ENCODE measurements around the gene KRTAP5-4.

Gene KRTAP5-4

GRCh38 chr11:1645357-1645821 lies 23.5 kb upstream of the KRTAP5-4 start:
- TF ChIP-seq REST (IDR thresholded peaks at IDR 0.05; ENCODE audit: insufficient read depth in 1 of 2, low read depth in 2 of 2, low read length in 2 of 2), result no peak
- TF ChIP-seq FOXP2 (optimal IDR thresholded peaks at IDR 0.05; ENCODE audit: borderline replicate concordance, extremely low read depth, extremely low read length, insufficient read depth), result no peak
- no peak for TF ChIP-seq TAF1 (IDR thresholded peaks at IDR 0.05; ENCODE audit: borderline replicate concordance, insufficient read depth, low read length)
- no peak for TF ChIP-seq POLR2AphosphoS5 (IDR thresholded peaks at IDR 0.05; ENCODE audit: low read depth, low read length)
- TF ChIP-seq SIN3A (IDR thresholded peaks at IDR 0.05; ENCODE audit: borderline replicate concordance, insufficient read depth, low read length), result no peak

GRCh38 chr11:1644601-1645356 lies 22.8 kb upstream of the KRTAP5-4 start:
- TF ChIP-seq FOXP2 (optimal IDR thresholded peaks at IDR 0.05; ENCODE audit: borderline replicate concordance, extremely low read depth, extremely low read length, insufficient read depth), result no peak
- TF ChIP-seq POLR2AphosphoS5 (IDR thresholded peaks at IDR 0.05; ENCODE audit: low read depth, low read length), result no peak
- TF ChIP-seq TAF1 (IDR thresholded peaks at IDR 0.05; ENCODE audit: borderline replicate concordance, insufficient read depth, low read length), result no peak
- no peak for TF ChIP-seq SIN3A (IDR thresholded peaks at IDR 0.05; ENCODE audit: borderline replicate concordance, insufficient read depth, low read length)
- TF ChIP-seq REST (IDR thresholded peaks at IDR 0.05; ENCODE audit: insufficient read depth in 1 of 2, low read depth in 2 of 2, low read length in 2 of 2), result no peak

- TF ChIP-seq REST (IDR thresholded peaks at IDR 0.05; ENCODE audit: insufficient read depth in 1 of 2, low read depth in 2 of 2, low read length in 2 of 2) (no peak), POLR2AphosphoS5 (IDR thresholded peaks at IDR 0.05; ENCODE audit: low read depth, low read length) (no peak), TAF1 (IDR thresholded peaks at IDR 0.05; ENCODE audit: borderline replicate concordance, insufficient read depth, low read length) (no peak), SIN3A (IDR thresholded peaks at IDR 0.05; ENCODE audit: borderline replicate concordance, insufficient read depth, low read length) (no peak), FOXP2 (optimal IDR thresholded peaks at IDR 0.05; ENCODE audit: borderline replicate concordance, extremely low read depth, extremely low read length, insufficient read depth) (no peak)
Measured at GRCh38 chr11:1643146-1643690, 21.3 kb upstream of the KRTAP5-4 start.

- TF ChIP-seq TAF1 (IDR thresholded peaks at IDR 0.05; ENCODE audit: borderline replicate concordance, insufficient read depth, low read length) (no peak), POLR2AphosphoS5 (IDR thresholded peaks at IDR 0.05; ENCODE audit: low read depth, low read length) (no peak), FOXP2 (optimal IDR thresholded peaks at IDR 0.05; ENCODE audit: borderline replicate concordance, extremely low read depth, extremely low read length, insufficient read depth) (no peak), REST (IDR thresholded peaks at IDR 0.05; ENCODE audit: insufficient read depth in 1 of 2, low read depth in 2 of 2, low read length in 2 of 2) (no peak), SIN3A (IDR thresholded peaks at IDR 0.05; ENCODE audit: borderline replicate concordance, insufficient read depth, low read length) (no peak)
Measured at GRCh38 chr11:1642288-1643145, 20.6 kb upstream of the KRTAP5-4 start.
